Endothelial cell of umbilical vein (primary cell): Measurements from ENCODE around the gene RSRC1.

Source experiments
- POLR2A ChIP-seq: IDR thresholded peaks from 2 replicates; pipeline ENCODE4 v1.6.1; 2012; ENCODE audit warnings: low read depth, mild to moderate bottlenecking, control low read depth, low read length
- TF ChIP-seq, protein P1 (sequence below), 2 donors: IDR thresholded peaks; 1 replicate in 1 of 2; 2 replicates in 1 of 2; pipeline ENCODE4 v1.5.1; 2011; ENCODE audit warnings: low read length in 2 of 2, mild to moderate bottlenecking in 2 of 2, moderate library complexity in 2 of 2, control low read depth in 1 of 2, inconsistent platforms in 1 of 2, low read depth in 1 of 2; ENCODE audit not compliant: insufficient read depth in 1 of 2; ENCODE audit errors: extremely low read depth in 1 of 2

DNA sequence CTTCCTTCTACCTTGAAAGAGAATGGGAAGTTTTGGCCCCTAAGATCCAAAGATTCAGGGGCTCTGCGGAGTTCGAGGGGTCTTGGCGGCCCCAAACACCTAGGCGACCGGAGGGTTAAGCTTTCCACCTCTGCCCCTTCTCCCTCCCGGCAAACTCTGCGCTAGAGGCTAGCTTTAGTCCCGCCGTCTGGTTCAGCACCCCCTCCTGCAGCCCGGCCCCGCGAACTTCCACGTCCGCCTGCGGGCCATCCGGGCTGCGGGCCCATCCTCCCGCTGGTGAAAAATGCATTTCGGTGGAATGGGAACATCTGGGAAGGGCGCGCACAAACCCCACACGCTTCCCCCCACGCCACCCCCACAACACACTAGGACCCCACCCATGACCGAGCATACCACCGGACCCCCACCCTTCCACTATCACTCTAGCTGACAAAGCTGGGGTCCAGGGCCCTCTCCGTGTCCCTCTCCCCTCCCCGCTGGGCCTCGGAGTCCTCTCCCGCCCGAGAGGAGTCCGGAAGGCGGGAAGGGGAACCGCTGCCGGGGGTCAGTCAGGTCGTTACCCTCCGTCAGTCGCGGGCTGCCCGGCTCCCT is 4.7 kb upstream of the RSRC1 start:
- TF ChIP-seq, protein P1, sequence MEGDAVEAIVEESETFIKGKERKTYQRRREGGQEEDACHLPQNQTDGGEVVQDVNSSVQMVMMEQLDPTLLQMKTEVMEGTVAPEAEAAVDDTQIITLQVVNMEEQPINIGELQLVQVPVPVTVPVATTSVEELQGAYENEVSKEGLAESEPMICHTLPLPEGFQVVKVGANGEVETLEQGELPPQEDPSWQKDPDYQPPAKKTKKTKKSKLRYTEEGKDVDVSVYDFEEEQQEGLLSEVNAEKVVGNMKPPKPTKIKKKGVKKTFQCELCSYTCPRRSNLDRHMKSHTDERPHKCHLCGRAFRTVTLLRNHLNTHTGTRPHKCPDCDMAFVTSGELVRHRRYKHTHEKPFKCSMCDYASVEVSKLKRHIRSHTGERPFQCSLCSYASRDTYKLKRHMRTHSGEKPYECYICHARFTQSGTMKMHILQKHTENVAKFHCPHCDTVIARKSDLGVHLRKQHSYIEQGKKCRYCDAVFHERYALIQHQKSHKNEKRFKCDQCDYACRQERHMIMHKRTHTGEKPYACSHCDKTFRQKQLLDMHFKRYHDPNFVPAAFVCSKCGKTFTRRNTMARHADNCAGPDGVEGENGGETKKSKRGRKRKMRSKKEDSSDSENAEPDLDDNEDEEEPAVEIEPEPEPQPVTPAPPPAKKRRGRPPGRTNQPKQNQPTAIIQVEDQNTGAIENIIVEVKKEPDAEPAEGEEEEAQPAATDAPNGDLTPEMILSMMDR (IDR thresholded peaks at IDR 0.05; ENCODE audit: extremely low read depth in 1 of 2, insufficient read depth in 1 of 2, low read depth in 1 of 2, low read length in 2 of 2) = no peak
- no peak for TF ChIP-seq POLR2A
